Cortex of kidney (tissue), 1 donor: Measurements from ENCODE around the gene HEMK1.
A peak's percentile ranks its signal among the peaks of the same experiment; 100 is the strongest.

Experiments
- DNase-seq: peaks from one replicate; lab custom pipeline; 2025; lab: John Stamatoyannopoulos, UW

Gene HEMK1

DNA sequence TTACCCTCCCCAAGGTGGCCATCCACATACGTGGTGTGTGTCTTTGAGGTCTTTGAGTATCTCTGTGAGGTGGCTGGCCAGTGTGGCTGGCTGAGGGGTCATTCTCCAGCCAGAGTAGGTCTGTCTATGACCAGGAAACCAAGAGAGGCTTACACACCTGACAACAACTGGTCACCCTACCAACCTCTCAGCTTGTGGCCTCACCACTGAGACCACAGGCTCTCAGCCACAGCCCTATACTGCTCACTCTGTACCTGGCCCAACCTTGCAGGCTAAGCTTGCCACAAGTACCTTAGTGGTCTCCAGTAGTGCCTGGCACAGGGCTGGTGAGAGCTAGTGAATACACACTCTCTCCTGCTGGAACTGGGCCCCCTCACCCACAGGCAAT lies 5.1 kb downstream of the HEMK1 start:
- DNase-seq: no peak

GRCh38 chr3:50575372-50575771 lies 6.0 kb downstream of the HEMK1 start:
- DNase-seq: no peak

DNA sequence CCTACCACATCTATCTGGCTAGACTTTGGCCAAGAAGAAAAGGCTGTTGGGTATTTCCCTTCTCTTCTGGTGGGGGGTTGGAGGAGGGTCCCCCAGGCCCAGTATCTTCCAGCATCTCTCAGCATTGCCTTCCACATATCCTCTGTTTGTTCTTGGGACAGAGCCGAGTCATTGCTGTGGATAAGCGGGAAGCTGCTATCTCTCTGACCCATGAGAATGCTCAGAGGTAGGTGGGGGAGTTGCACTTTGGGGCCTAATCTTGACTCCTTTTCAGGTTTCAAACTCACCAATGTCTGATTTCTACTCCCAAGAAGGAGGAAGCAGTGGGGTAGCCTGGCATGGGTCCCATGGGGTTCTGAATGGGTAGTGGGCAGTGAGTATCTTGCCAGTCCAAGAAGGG lies 8.0 kb downstream of the HEMK1 start:
- DNase-seq: no peak

DNA sequence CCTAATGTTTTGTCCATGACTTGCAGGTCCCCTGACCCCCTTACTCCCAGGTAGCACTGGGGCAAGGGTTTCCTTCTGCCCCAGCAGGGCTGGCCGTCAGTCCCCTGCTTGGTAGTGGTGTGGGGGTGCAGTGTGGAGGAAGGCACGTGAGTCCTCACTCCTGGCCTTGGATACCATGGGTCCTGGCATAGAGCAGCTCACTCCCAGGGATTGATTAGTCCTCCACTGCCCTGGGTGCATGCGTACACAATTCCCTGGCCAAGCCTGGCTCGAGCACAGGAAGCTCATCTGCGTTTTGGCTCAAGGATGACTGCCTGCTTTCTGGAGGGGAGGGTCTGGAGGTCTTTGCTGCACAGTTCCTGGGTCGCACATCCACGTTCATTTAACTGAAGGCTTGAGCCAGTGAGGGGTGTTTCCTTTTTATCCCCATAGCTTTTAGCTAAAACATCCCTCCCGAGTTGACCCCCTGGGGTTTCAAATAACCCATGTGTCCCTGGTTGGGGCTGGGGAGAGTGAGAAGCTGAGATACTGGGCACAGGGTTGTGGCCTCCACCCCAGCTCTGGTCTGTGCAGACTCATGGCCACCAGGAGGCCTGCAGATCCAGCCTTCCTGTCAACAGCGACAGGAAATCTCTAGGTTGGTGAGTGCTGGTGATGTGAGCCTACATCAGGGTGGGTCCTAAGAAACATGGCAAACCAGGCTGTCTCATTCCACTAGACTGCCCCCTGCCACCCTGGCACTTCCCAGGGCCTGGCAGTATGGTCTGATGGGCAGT lies 11.5 kb downstream of the HEMK1 start:
- DNase-seq: no peak

GRCh38 chr3:50581459-50581842 lies 12.1 kb downstream of the HEMK1 start:
- no peak for DNase-seq

GRCh38 chr3:50582083-50582482 lies 12.8 kb downstream of the HEMK1 start:
- no peak for DNase-seq

- DNase-seq: no peak
These were observed 14.6 kb downstream of the HEMK1 start for GRCh38 chr3:50583897-50584296.

- no peak for DNase-seq
These were observed 15.1 kb downstream of the HEMK1 start for GRCh38 chr3:50584391-50584790.

GRCh38 chr3:50585919-50586762 lies 16.8 kb downstream of the HEMK1 start:
- no peak for DNase-seq

DNA sequence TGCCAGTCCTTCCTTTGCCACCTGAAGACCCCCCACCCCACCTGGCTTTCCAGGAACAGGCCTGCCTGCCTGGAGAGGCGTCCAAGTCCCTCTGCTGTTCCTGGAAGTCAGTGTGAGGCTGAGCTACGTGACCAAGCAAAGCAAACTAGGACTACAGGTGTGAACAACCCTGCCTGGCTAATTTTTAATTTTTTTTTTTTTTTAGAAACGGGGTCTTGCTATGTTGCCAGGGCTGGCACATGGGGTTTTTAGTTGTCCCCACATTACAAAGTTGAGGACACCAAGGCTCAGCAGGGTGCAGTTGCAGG lies 17.4 kb downstream of the HEMK1 start:
- DNase-seq: no peak

GRCh38 chr3:50587373-50587772 lies 18.1 kb downstream of the HEMK1 start:
- no peak for DNase-seq

DNA sequence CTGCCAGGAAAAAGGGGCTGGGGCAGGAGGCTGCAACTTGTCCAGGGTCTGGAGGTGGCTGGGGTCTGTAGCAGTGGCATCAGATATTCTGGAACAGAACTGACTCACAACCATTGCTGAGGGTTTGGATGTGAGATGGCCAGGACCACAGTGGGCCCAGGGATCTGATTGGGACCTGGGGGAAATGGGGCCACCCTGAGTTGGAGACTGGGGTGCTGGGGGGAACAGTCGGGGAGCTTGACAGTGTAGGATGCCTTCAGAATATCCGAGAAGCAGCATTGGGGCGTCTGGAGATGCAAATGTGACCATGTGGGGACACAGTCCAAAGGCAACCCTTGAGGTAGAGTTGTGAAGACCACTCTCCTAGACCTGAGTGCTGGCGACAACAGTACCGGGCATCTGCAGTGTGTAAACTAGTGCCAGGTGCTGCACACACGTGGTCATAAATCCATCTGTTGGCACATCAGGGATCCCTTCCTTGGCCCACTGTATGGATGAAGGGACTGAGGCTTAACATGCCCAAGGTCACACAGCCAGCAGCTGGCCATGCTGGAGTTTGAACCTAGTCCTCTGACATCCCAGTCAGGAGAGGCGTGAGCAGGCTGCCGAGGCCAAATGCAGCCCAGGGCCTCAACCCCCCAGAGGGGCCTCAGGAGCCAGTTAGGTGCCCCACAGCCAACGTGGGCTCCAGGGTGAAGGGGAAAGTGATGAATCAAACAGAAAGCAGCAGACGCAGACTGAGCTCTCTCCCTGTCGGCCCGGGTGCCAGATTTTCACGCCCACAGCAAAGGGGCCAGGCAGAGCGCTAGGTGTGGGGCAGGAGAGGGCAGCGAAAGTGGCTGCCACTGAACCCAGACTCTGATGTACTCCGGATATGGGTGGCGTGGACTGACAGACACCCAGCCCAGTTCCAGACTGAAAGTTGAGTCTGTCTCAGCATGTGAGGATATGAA lies 18.8 kb downstream of the HEMK1 start:
- DNase-seq: no peak

DNA sequence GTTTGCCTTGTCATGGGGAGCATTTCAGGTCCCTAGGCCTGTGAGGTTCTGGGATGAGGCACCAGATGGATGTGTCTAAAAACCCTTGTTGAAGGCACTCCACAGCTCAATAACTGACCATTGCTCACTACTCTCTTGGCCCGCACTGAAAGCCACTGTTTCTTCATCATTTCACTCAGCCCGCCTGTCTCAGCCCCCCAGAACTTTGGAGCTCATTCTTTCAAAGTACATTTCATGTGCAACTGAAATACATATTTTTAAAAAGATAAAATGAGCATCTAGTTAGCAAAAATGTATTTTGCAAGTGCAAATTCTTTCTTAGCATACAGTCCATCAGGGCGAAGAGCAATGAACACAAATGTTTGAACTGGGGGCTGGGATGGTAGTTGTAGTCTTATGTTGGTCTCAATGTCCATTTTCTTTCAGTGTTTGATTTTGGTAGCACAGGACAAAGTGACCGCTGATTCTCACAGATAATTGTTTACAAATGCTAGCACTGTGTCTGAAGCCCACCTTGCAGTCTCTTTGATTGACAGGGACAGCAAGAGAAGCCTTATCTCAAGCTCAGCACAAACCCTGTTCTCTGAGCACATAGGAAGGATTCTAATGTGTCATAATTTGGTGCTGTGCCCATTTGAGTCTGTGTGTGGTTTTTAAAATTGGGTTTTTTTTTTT lies 19.6 kb downstream of the HEMK1 start:
- DNase-seq: no peak

DNA sequence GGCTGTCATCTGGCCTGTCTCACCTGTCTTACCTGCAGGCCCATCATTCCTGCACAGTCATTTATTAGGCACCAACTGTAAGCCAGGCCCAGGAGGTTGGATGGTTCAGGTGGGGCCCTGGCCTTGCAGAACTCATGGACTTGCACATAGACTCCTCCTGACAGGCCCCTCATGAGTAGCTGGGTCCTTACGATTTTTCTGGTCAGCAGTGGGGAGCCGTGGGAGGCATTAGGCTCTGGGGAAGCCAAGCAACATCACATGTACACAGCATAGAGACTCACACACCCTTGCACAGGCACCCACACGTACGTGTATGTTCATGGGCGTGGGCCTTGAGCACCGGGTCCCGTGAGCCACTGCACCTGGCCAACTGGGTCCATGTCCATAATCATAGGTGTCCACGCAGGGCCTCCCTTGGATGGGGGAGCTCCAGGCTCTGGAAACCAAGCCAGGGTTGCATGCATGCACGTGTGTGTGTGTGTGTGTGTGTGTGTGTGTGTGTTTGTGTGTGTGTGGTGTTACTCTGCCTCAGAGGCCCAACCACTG lies 21.9 kb downstream of the HEMK1 start:
- DNase-seq: no peak

- DNase-seq: no peak
These were observed 23.2 kb downstream of the HEMK1 start for GRCh38 chr3:50592568-50592967.

DNA sequence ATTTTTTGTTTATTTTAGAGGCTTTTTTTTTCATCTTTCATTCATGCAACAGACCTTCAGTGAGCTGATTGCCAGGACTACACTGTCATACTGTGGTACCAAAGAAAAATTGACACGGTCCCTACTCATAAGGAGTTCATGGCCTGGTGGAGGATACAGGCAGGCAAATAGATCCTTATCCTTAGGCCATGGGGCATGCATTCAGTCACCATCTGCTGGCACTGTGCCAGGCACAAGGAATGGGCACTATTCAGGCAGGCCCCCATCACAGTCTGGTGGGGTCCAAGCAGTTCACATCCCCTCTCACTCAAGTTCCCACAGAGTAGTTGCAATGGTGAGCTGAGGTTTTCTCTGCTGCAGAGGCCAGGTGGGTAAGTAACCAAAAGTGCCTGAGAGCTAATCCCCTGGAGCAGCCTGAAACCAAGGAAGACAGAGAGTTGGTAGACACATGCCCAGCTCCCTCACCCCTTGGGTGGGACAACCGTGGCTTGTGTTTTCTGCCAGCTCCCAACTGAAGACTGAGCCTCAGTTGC lies 25.0 kb downstream of the HEMK1 start:
- DNase-seq: no peak

- no peak for DNase-seq
These were observed 29.9 kb downstream of the HEMK1 start for GRCh38 chr3:50599115-50599715.

DNA sequence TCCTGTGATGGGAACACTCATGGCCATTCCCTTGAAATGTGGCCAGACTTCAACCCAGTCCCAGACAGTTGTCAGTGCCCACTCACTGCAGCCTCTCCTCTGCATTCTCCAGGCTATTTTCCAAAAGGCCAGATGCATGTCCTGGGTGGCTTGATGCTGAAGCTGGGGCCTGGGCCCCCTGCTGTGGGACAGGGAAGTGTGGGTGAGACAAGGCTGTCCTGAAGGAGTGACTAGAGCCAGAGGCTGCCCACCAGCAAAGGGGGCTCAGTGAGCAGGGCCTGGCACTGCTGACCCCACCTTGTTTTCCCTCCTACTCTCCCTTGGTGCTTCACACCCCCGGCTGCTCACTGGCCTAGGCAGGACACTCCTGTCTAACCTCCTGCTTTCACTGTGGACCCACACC lies 30.4 kb downstream of the HEMK1 start:
- DNase-seq: no peak

GRCh38 chr3:50600141-50600753 lies 30.9 kb downstream of the HEMK1 start:
- DNase-seq: no peak

DNA sequence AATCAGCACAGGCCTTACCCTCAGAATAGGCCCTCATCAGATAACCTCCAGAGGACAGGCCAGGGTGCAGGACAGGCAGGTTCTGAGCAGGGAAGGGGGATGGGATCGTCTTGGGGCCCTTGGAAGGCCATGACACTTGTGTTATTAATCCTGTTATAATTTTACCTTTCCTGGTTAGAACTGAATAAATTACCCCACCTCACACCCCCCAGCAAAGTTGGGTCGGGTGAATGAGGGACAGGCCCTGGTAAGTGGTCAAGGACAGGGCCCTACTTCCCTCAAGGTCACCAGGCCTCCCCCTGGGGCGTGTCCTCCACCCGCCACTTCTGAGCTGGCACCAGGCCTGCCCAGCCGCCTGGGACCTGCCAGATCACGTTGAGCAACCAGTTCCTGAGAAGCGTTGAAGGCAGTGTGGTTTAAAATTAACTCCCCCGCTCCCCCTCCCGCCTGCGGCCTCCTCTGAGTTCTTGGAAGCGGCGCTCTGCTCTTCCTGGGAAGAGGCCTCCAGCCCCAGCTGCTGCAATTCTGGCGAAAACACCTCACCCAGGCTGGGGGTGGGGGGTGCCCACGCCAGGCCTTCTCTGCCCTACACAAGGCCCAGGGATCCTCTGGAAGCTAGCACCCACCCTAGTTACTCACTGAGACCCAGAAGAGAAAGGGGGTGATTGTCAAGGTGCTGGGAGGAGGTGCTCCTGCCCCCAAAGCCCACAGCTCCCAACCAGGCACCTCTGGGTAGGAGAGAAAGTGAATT lies 31.7 kb downstream of the HEMK1 start:
- DNase-seq: peak; percentile 70
